ENCODE measurements around the gene USH2A.

The USH2A gene

GRCh38 chr1:215835951-215836350, 587.3 kb downstream of the USH2A start:
- DNase-seq = no peak

- no peak for DNase-seq
Observed at GRCh38 chr1:215833941-215834729, 589.1 kb downstream of the USH2A start.

GRCh38 chr1:215830226-215830810, 592.9 kb downstream of the USH2A start:
- DNase-seq = no peak

- DNase-seq = no peak
Observed at GRCh38 chr1:215825056-215825455, 598.2 kb downstream of the USH2A start.

GRCh38 chr1:215824245-215824644, 599.0 kb downstream of the USH2A start:
- no peak for DNase-seq

- DNase-seq = no peak
Observed at GRCh38 chr1:215819114-215819513, 604.1 kb downstream of the USH2A start.

- DNase-seq = no peak
Observed at GRCh38 chr1:215807911-215808436, 615.3 kb downstream of the USH2A start.

- no peak for DNase-seq
Observed at GRCh38 chr1:215807218-215807617, 616.0 kb downstream of the USH2A start.

GRCh38 chr1:215797859-215798258, 625.4 kb downstream of the USH2A start:
- DNase-seq = no peak

GRCh38 chr1:215794156-215794555, 629.1 kb downstream of the USH2A start:
- no peak for DNase-seq

GRCh38 chr1:215793180-215793579, 630.1 kb downstream of the USH2A start:
- no peak for DNase-seq

GRCh38 chr1:215792446-215792845, 630.8 kb downstream of the USH2A start:
- DNase-seq = no peak

GRCh38 chr1:215789981-215790380, 633.3 kb downstream of the USH2A start:
- DNase-seq = no peak

GRCh38 chr1:215786997-215787396, 636.3 kb downstream of the USH2A start:
- no peak for DNase-seq

- DNase-seq = no peak
Observed at GRCh38 chr1:215780641-215781040, 642.6 kb downstream of the USH2A start.

- DNase-seq = no peak
Observed at GRCh38 chr1:215780139-215780538, 643.1 kb downstream of the USH2A start.

- no peak for DNase-seq
Observed at GRCh38 chr1:215779729-215780128, 643.5 kb downstream of the USH2A start.

- DNase-seq = no peak
Observed at GRCh38 chr1:215777370-215777925, 645.8 kb downstream of the USH2A start.

- no peak for DNase-seq
Observed at GRCh38 chr1:215776336-215776735, 646.9 kb downstream of the USH2A start.

GRCh38 chr1:215772151-215772550, 651.1 kb downstream of the USH2A start:
- no peak for DNase-seq

GRCh38 chr1:215768303-215768702, 654.9 kb downstream of the USH2A start:
- DNase-seq = no peak

- no peak for DNase-seq
Observed at GRCh38 chr1:215767761-215768160, 655.5 kb downstream of the USH2A start.

GRCh38 chr1:215766521-215766920, 656.7 kb downstream of the USH2A start:
- no peak for DNase-seq

GRCh38 chr1:215765833-215766232, 657.4 kb downstream of the USH2A start:
- DNase-seq = no peak

All from activated CD4-positive, CD25-positive, alpha-beta regulatory T cell treated with anti-CD3 and anti-CD28 coated beads, Interleukin-2, amount 50 U/mL, for 72 hours (primary cell).